ENCODE measurements around the gene XAB2.

XAB2 gene

DNA sequence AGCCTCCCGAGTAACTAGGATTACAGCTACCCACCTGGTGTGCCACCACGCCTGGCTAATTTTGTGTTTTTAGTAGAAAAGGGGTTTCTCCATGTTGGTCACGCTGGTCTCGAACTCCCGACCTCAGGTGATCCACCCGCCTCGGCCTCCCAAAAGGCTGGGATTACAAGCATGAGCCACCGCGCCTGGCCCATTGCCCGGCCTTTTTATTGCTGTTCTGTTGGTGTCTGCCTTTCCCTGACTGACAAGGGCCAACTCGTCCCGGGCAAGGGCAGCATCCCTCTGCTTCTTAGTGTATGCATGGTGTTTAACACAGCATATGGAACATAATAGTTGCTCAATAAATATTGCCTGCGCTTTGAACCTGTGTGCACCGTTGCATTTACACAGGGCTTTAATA, 33.3 kb upstream of the XAB2 start:
- peaks cover 14% of the 10 kb centered on the region for H3K4me1 Mint-ChIP-seq
- no peak overlapping the region for H3K27ac Mint-ChIP-seq
- CTCF ChIA-PET = interaction anchor here (0.9 to 1.5 kb wide), 3 partner anchors 11 to 18 kb away, joined by 3 to 5 read pairs (median 3); partner anchors contain the start of gene TRAPPC5
- peak; percentile 14 for DNase-seq
- H3K27me3 Mint-ChIP-seq = peaks cover 21% of the 10 kb centered on the region
- H3K9me3 Mint-ChIP-seq = no peaks in the 10 kb centered on the region
- no peaks in the 10 kb centered on the region for H3K36me3 Mint-ChIP-seq
- no peak overlapping the region for H3K4me3 Mint-ChIP-seq

DNA sequence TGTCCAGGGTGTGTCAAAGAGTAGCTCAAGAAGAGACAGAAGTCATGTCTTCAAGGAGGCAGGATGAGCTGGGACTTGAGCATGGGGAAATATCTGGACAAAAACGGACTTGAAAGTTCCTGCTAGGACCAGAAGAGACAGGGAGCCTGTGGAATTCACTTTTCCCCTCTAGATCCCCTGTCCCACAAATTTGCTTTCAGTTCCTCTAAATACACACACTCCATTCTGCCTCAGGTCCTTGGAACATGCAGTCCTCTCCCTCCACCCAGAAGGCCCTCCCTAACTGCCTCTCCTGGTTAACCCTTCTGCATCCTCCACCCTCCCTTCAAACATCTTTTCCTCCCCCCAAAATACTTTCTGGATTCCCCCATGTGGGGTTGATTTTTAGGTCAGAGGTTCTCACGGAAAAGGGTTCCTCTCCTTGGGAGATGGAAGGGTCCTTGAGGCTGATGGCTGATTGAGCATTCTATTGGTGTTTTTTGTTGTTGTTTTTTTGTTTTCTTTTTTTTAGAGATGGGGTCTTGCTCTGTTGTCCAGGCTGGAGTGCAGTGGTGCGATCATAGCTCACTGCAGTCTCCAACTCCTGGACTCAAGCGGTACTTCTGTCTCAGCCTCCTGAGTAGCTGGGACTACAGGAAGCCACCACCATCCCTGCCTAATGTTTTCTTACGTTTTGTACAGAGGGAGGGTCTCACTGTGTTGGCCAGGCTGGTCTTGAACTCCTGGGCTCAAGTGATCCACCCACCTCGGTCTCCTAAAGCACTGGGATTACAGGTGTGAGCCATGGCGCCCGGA, 32.6 kb upstream of the XAB2 start:
- DNase-seq = no peak
- Mint-ChIP-seq H3K27me3 (peaks cover 15% of the 10 kb centered on the region), H3K4me3 (no peak overlapping the region), H3K36me3 (no peaks in the 10 kb centered on the region), H3K9me3 (no peaks in the 10 kb centered on the region), H3K4me1 (peaks cover 21% of the 10 kb centered on the region), H3K27ac (no peak overlapping the region)
- CTCF ChIA-PET = interaction anchor here (1.3 to 1.5 kb wide), 2 partner anchors 9 to 11 kb away, joined by 3 to 5 read pairs; no protein-coding TSS in a partner anchor

DNA sequence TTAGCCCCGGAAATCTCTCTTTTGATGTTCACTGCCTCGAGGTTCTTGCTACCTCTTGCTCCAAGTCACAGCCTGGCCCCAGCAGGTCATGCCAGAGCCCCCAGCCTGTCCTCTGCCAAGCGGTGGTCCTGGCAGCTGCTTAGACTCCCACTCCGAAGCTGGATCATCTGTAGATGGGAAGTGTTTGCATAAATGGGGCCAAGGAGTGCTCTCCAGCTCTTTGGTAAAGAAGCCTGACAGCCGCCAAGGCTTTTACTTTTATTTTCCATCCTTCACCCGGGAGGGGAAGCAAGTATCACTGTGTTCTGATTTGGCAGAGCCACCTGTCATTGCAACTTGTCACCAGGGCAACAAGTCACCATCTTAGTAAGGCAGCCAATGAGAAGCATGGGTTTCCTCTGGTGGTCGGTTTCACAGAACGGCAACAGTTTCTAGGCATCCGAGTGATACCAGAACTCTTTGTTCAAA, 28.9 kb upstream of the XAB2 start:
- Mint-ChIP-seq H3K27me3 (peaks cover 9% of the 10 kb centered on the region), H3K27ac (peak overlapping the region; percentile 89), H3K4me3 (peak overlapping the region; percentile 64), H3K9me3 (no peaks in the 10 kb centered on the region), H3K36me3 (no peaks in the 10 kb centered on the region), H3K4me1 (peaks cover 27% of the 10 kb centered on the region)
- CTCF ChIA-PET = no interaction called here
- DNase-seq = peak; percentile 77

DNA sequence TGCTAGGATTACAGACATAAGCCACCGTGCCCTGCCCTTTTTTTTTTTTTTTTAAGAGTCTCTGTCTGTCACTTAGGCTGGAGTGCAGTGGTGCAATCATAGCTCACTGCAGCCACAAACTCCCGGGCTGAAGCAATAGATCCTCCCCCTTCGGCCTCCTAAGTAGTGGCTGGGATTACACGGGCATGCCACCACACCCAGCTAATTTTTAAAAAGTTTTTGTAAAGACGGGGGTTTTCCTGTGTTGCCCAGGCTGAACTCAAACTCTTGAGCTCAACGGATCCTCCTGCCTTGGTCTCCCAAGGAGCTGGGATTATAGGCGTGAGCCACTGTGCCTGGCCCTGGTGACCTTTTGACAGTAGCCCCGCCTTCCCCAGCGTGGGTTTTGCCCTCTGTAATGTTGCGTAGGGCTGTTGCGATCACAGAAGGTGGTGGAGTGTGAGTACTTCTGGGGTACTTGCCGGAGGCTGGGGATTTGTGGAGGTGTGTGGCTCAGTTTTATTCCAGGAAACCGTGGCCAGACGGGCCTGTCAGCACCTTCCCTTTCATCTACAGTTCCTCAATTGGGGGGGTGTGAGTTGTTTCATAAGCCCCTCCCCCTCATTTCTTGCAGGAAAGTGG, 27.9 kb upstream of the XAB2 start:
- Mint-ChIP-seq H3K4me3 (no peak overlapping the region), H3K36me3 (no peaks in the 10 kb centered on the region), H3K27ac (peak overlapping the region; percentile 89), H3K4me1 (peaks cover 34% of the 10 kb centered on the region), H3K9me3 (no peaks in the 10 kb centered on the region), H3K27me3 (peaks cover 11% of the 10 kb centered on the region)
- peak; percentile 40 for DNase-seq
- CTCF ChIA-PET = interaction anchor here (0.8 to 1.9 kb wide), 3 partner anchors 12 to 24 kb away, joined by 3 to 9 read pairs (median 6); partner anchors contain the start of genes RETN and TRAPPC5

- peaks cover 38% of the 10 kb centered on the region for H3K4me1 Mint-ChIP-seq
- H3K9me3 Mint-ChIP-seq = no peaks in the 10 kb centered on the region
- no peak for DNase-seq
- H3K36me3 Mint-ChIP-seq = no peaks in the 10 kb centered on the region
- H3K27ac Mint-ChIP-seq = no peak overlapping the region
- H3K27me3 Mint-ChIP-seq = peaks cover 18% of the 10 kb centered on the region
- CTCF ChIA-PET = interaction anchor here (7.3 kb wide), 1 partner anchor 25 kb away, joined by 38 read pairs; the partner anchor contains the start of gene TRAPPC5
- no peak overlapping the region for H3K4me3 Mint-ChIP-seq
Measured at GRCh38 chr19:7655581-7655980, 26.2 kb upstream of the XAB2 start.

DNA sequence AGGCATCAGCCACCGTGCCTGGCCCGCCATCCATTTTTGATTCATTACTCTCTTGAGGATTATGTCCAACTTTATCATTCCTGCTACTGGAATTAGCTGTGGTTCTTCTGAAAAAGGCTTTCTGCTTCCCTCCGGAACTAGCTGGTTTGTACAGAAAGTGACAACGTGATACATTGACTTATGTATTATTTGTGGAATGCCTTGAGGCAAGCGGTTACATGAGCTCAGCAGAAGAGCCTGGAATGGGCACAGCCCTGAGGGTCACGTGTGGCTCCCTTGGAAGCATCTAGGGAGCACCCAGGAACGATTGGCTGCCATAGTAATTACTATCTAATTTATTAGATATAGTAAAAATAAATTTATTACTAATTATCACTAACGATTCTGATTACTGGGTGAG, 25.1 kb upstream of the XAB2 start:
- H3K4me1 Mint-ChIP-seq = peaks cover 38% of the 10 kb centered on the region
- H3K4me3 Mint-ChIP-seq = no peak overlapping the region
- no peak for DNase-seq
- peaks cover 25% of the 10 kb centered on the region for H3K27me3 Mint-ChIP-seq
- H3K27ac Mint-ChIP-seq = no peak overlapping the region
- no peaks in the 10 kb centered on the region for H3K36me3 Mint-ChIP-seq
- no peaks in the 10 kb centered on the region for H3K9me3 Mint-ChIP-seq
- CTCF ChIA-PET = interaction anchor here (1.4 to 7.3 kb wide), 2 partner anchors 11 to 27 kb away, joined by 4 to 38 read pairs; partner anchors contain the start of gene TRAPPC5

GRCh38 chr19:7652061-7652641, 22.8 kb upstream of the XAB2 start:
- peaks cover 25% of the 10 kb centered on the region for H3K27me3 Mint-ChIP-seq
- peak; percentile 89 for DNase-seq
- CTCF ChIA-PET = interaction anchor here (0.6 to 7.3 kb wide), 8 partner anchors 9 to 255 kb away, joined by 3 to 38 read pairs (median 4); partner anchors contain the start of gene TRAPPC5
- H3K9me3 Mint-ChIP-seq = no peaks in the 10 kb centered on the region
- peaks cover 19% of the 10 kb centered on the region for H3K4me1 Mint-ChIP-seq
- H3K27ac Mint-ChIP-seq = peak overlapping the region; percentile 81
- H3K36me3 Mint-ChIP-seq = no peaks in the 10 kb centered on the region
- H3K4me3 Mint-ChIP-seq = peak overlapping the region; percentile 36

DNA sequence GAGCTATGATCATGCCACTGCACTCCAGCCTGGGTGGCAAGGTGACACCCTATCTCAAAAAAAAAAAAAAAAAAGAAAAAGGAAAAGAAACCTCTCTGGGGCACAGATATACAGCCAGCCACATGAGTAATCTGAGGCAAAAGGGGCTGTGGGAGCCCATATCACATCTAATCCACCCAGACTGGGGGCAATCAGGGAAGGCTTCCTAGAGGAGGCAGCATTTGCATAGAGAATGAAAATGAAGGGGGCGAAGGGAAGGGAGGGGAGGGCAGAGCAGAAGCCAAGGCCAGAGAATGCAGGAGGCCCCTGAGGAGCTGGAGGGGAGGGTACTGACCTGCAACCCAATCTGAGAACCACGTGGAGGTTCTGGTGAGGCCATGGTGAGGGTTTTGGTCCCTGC, 20.8 kb upstream of the XAB2 start:
- H3K4me1 Mint-ChIP-seq = peaks cover 12% of the 10 kb centered on the region
- peaks cover 2% of the 10 kb centered on the region for H3K36me3 Mint-ChIP-seq
- no peaks in the 10 kb centered on the region for H3K9me3 Mint-ChIP-seq
- CTCF ChIA-PET = interaction anchor here (1.2 to 7.3 kb wide), 2 partner anchors 12 to 31 kb away, joined by 5 to 38 read pairs; partner anchors contain the start of gene TRAPPC5
- no peak for DNase-seq
- H3K27me3 Mint-ChIP-seq = peaks cover 25% of the 10 kb centered on the region
- no peak overlapping the region for H3K4me3 Mint-ChIP-seq
- H3K27ac Mint-ChIP-seq = no peak overlapping the region

DNA sequence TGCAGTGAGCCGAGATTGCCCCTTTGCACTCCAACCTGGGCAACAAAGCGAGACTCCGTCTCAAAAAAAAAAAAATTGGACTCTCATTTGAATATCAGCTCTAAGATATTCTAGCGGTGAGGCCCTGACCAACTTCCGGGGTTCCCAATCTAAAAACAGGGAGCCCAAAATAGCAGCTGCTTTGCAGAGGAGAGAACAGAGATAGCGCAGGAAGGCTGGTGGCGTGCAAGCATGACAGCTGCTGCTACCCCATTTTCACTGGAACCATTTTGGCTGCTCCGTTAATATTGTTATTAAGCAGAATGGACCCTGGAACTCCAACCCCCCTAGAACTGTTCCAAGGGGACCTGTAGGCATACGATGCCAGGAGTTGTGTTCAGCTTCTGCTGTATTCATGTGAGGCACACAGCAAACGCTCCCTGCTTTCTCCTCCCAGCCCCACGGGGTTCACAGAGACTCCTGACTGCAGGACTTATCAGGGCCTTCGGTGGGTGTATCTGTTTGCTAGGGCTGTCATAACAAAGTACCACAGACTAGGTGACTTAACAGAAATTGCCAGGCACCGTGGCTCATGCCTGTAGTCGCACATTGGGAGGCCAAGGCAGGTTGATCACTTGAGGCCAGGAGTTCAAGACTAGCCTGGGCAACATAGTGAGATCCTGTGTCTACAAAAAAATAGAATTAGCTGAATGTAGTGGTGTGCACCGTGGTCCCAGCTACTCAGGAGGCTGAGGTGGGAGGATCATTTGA, 19.1 kb upstream of the XAB2 start:
- Mint-ChIP-seq H3K4me1 (peaks cover 12% of the 10 kb centered on the region), H3K27me3 (peaks cover 25% of the 10 kb centered on the region), H3K27ac (no peak overlapping the region), H3K9me3 (no peaks in the 10 kb centered on the region), H3K4me3 (no peak overlapping the region), H3K36me3 (peaks cover 2% of the 10 kb centered on the region)
- CTCF ChIA-PET = interaction anchor here (7.3 kb wide), 1 partner anchor 33 kb away, joined by 38 read pairs; the partner anchor contains the start of gene TRAPPC5
- DNase-seq = no peak

GRCh38 chr19:7647156-7647555, 17.8 kb upstream of the XAB2 start:
- no peak overlapping the region for H3K27ac Mint-ChIP-seq
- DNase-seq = no peak
- peaks cover 11% of the 10 kb centered on the region for H3K36me3 Mint-ChIP-seq
- CTCF ChIA-PET = no interaction called here
- no peak overlapping the region for H3K4me3 Mint-ChIP-seq
- peaks cover 3% of the 10 kb centered on the region for H3K4me1 Mint-ChIP-seq
- H3K9me3 Mint-ChIP-seq = no peaks in the 10 kb centered on the region
- H3K27me3 Mint-ChIP-seq = peaks cover 21% of the 10 kb centered on the region

- Mint-ChIP-seq H3K27ac (no peak overlapping the region), H3K4me1 (no peaks in the 10 kb centered on the region), H3K36me3 (peaks cover 11% of the 10 kb centered on the region)
Measured at GRCh38 chr19:7646426-7646700, 17.0 kb upstream of the XAB2 start.

GRCh38 chr19:7645656-7646425, 16.5 kb upstream of the XAB2 start:
- H3K36me3 Mint-ChIP-seq = peaks cover 11% of the 10 kb centered on the region
- H3K27me3 Mint-ChIP-seq = peaks cover 9% of the 10 kb centered on the region
- no peaks in the 10 kb centered on the region for H3K9me3 Mint-ChIP-seq
- DNase-seq = no peak
- no peak overlapping the region for H3K27ac Mint-ChIP-seq
- H3K4me1 Mint-ChIP-seq = no peaks in the 10 kb centered on the region
- CTCF ChIA-PET = no interaction called here
- no peak overlapping the region for H3K4me3 Mint-ChIP-seq

More at GRCh38 chr19:7646426-7646700, 17.0 kb upstream of the XAB2 start:
- Mint-ChIP-seq H3K4me3 (no peak overlapping the region), H3K27me3 (peaks cover 15% of the 10 kb centered on the region), H3K9me3 (no peaks in the 10 kb centered on the region)
- CTCF ChIA-PET = no interaction called here
- no peak for DNase-seq

DNA sequence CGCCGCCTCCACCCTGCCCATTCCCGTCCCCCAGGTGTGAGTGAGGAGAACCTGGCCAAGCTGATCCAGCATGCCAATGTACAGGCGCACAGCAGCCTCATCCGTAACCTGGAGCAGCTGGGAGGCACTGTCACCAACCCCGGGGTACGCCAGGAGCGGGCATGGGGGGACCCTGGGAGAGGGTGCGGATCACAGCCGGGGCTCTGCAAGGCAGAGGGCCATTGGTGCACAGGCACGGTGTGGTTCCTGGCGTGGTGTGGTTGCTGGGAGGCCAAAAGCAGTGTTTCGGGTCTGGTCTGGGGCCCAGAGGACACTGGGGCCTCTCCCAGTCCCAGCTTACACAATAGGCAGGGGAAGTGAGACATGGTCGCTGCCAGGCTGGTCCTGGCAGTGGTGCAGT, 15.8 kb upstream of the XAB2 start:
- CTCF ChIA-PET = interaction anchor here (1.4 kb wide), 1 partner anchor 36 kb away, joined by 3 read pairs; the partner anchor contains the start of gene TRAPPC5
- no peak overlapping the region for H3K27ac Mint-ChIP-seq
- H3K36me3 Mint-ChIP-seq = peaks cover 15% of the 10 kb centered on the region

More for the DNA sequence above, 15.8 kb upstream of the XAB2 start:
- peaks cover 3% of the 10 kb centered on the region for H3K27me3 Mint-ChIP-seq
- no peak overlapping the region for H3K4me3 Mint-ChIP-seq
- no peak for DNase-seq
- peaks cover under 1% of the 10 kb centered on the region for H3K4me1 Mint-ChIP-seq
- H3K9me3 Mint-ChIP-seq = peaks cover 2% of the 10 kb centered on the region
